ENCODE data around the gene MEF2D. TPM values are rescaled to one million over a fixed set of nuclear protein-coding genes. Genes with fewer than 3 reads are reported as not detected.

Gene MEF2D
- total RNA-seq, 1 experiment from 2014 or later, result 9.8 TPM

- Histone ChIP-seq H3K4me3 (no peak overlapping the region), H3K4me1 (replicated peaks) (peaks cover 3% of the 10 kb centered on the region; the same call in 1 of the 2 replicates), H3K9me3 (replicated peaks) (no peaks in the 10 kb centered on the region), H3K36me3 (peaks cover 79% of the 10 kb centered on the region), H3K27ac (no peak overlapping the region), H3K27me3 (replicated peaks) (no peaks in the 10 kb centered on the region)
- DNase-seq (ENCODE audit: low read depth in 1 of 2, low spot score in 2 of 2), result no peak
Observed at GRCh38 chr1:156471496-156472490, 28.8 kb downstream of the MEF2D start.

GRCh38 chr1:156470473-156470872, 30.1 kb downstream of the MEF2D start:
- Histone ChIP-seq H3K9me3 (replicated peaks) (no peaks in the 10 kb centered on the region), H3K27ac (no peak overlapping the region), H3K4me1 (replicated peaks) (peaks cover 3% of the 10 kb centered on the region; the same call in 1 of the 2 replicates), H3K4me3 (no peak overlapping the region), H3K27me3 (replicated peaks) (no peaks in the 10 kb centered on the region), H3K36me3 (peaks cover 74% of the 10 kb centered on the region)
- DNase-seq (ENCODE audit: low read depth in 1 of 2, low spot score in 2 of 2), result no peak

GRCh38 chr1:156468693-156469345, 31.8 kb downstream of the MEF2D start:
- no peak for DNase-seq (ENCODE audit: low read depth in 1 of 2, low spot score in 2 of 2)
- Histone ChIP-seq H3K4me3 (no peak overlapping the region), H3K27ac (no peak overlapping the region), H3K36me3 (peaks cover 61% of the 10 kb centered on the region), H3K4me1 (replicated peaks) (peaks cover 3% of the 10 kb centered on the region; the same call in 1 of the 2 replicates), H3K9me3 (replicated peaks) (no peaks in the 10 kb centered on the region), H3K27me3 (replicated peaks) (no peaks in the 10 kb centered on the region)

- no peak overlapping the region for H3K4me3 ChIP-seq
- H3K4me1 ChIP-seq (replicated peaks), result peaks cover 3% of the 10 kb centered on the region; the same call in 1 of the 2 replicates
- no peaks in the 10 kb centered on the region for H3K27me3 ChIP-seq (replicated peaks)
- H3K27ac ChIP-seq, result no peak overlapping the region
- no peaks in the 10 kb centered on the region for H3K9me3 ChIP-seq (replicated peaks)
- DNase-seq (ENCODE audit: low read depth in 1 of 2, low spot score in 2 of 2), result no peak
- peaks cover 52% of the 10 kb centered on the region for H3K36me3 ChIP-seq
Observed at GRCh38 chr1:156467906-156468305, 32.7 kb downstream of the MEF2D start.

- Histone ChIP-seq H3K9me3 (replicated peaks) (no peaks in the 10 kb centered on the region), H3K36me3 (peaks cover 52% of the 10 kb centered on the region), H3K27me3 (replicated peaks) (no peaks in the 10 kb centered on the region), H3K27ac (no peak overlapping the region), H3K4me1 (replicated peaks) (peaks cover 3% of the 10 kb centered on the region; the same call in 1 of the 2 replicates), H3K4me3 (no peak overlapping the region)
- DNase-seq (ENCODE audit: low read depth in 1 of 2, low spot score in 2 of 2), result no peak
Observed at GRCh38 chr1:156467385-156467784, 33.2 kb downstream of the MEF2D start.

- Histone ChIP-seq H3K27me3 (replicated peaks) (no peaks in the 10 kb centered on the region), H3K27ac (no peak overlapping the region), H3K4me3 (no peak overlapping the region), H3K4me1 (replicated peaks) (peaks cover 3% of the 10 kb centered on the region), H3K9me3 (replicated peaks) (no peaks in the 10 kb centered on the region), H3K36me3 (peaks cover 39% of the 10 kb centered on the region)
- DNase-seq (ENCODE audit: low read depth in 1 of 2, low spot score in 2 of 2), result no peak
Observed at GRCh38 chr1:156465747-156466365, 34.7 kb downstream of the MEF2D start.

- Histone ChIP-seq H3K4me3 (no peak overlapping the region), H3K9me3 (replicated peaks) (no peaks in the 10 kb centered on the region), H3K36me3 (peaks cover 37% of the 10 kb centered on the region), H3K27ac (no peak overlapping the region), H3K4me1 (replicated peaks) (peaks cover 3% of the 10 kb centered on the region), H3K27me3 (replicated peaks) (no peaks in the 10 kb centered on the region)
- DNase-seq (ENCODE audit: low read depth in 1 of 2, low spot score in 2 of 2), result no peak
Observed at GRCh38 chr1:156464825-156465452, 35.6 kb downstream of the MEF2D start.

- Histone ChIP-seq H3K9me3 (replicated peaks) (no peaks in the 10 kb centered on the region), H3K27ac (no peak overlapping the region), H3K4me1 (replicated peaks) (peaks cover 3% of the 10 kb centered on the region), H3K4me3 (no peak overlapping the region), H3K36me3 (peaks cover 31% of the 10 kb centered on the region), H3K27me3 (replicated peaks) (no peaks in the 10 kb centered on the region)
- no peak for DNase-seq (ENCODE audit: low read depth in 1 of 2, low spot score in 2 of 2)
Observed at GRCh38 chr1:156464335-156464734, 36.2 kb downstream of the MEF2D start.

GRCh38 chr1:156463874-156464273, 36.7 kb downstream of the MEF2D start:
- no peaks in the 10 kb centered on the region for H3K27me3 ChIP-seq (replicated peaks)
- H3K27ac ChIP-seq, result no peak overlapping the region
- peaks cover 3% of the 10 kb centered on the region for H3K4me1 ChIP-seq (replicated peaks)
- H3K4me3 ChIP-seq, result no peak overlapping the region
- DNase-seq (ENCODE audit: low read depth in 1 of 2, low spot score in 2 of 2), result no peak
- no peaks in the 10 kb centered on the region for H3K9me3 ChIP-seq (replicated peaks)
- H3K36me3 ChIP-seq, result peaks cover 27% of the 10 kb centered on the region

- Histone ChIP-seq H3K9me3 (replicated peaks) (no peaks in the 10 kb centered on the region), H3K36me3 (peaks cover 20% of the 10 kb centered on the region), H3K27ac (no peak overlapping the region), H3K27me3 (replicated peaks) (no peaks in the 10 kb centered on the region), H3K4me1 (replicated peaks) (peaks cover 1% of the 10 kb centered on the region; the same call in 1 of the 2 replicates), H3K4me3 (no peak overlapping the region)
- no peak for DNase-seq (ENCODE audit: low read depth in 1 of 2, low spot score in 2 of 2)
Observed at GRCh38 chr1:156462954-156463795, 37.4 kb downstream of the MEF2D start.

- H3K27ac ChIP-seq, result no peak overlapping the region
Observed at GRCh38 chr1:156461781-156462647, 38.6 kb downstream of the MEF2D start.

GRCh38 chr1:156461109-156461508, 39.5 kb downstream of the MEF2D start:
- H3K4me1 ChIP-seq (replicated peaks), result peaks cover 15% of the 10 kb centered on the region
- H3K9me3 ChIP-seq (replicated peaks), result no peaks in the 10 kb centered on the region
- no peak overlapping the region for H3K4me3 ChIP-seq
- no peak overlapping the region for H3K27ac ChIP-seq
- H3K27me3 ChIP-seq (replicated peaks), result no peaks in the 10 kb centered on the region
- no peak for DNase-seq (ENCODE audit: low read depth in 1 of 2, low spot score in 2 of 2)
- H3K36me3 ChIP-seq, result peaks cover 7% of the 10 kb centered on the region; the same call in 1 of the 2 replicates

More at GRCh38 chr1:156461781-156462647, 38.6 kb downstream of the MEF2D start:
- DNase-seq (ENCODE audit: low read depth in 1 of 2, low spot score in 2 of 2), result no peak
- Histone ChIP-seq H3K9me3 (replicated peaks) (no peaks in the 10 kb centered on the region), H3K27me3 (replicated peaks) (no peaks in the 10 kb centered on the region), H3K36me3 (peaks cover 12% of the 10 kb centered on the region), H3K4me1 (replicated peaks) (peaks cover 10% of the 10 kb centered on the region), H3K4me3 (no peak overlapping the region)
